Cardiac muscle cell (in vitro differentiated cells and primary cell): ENCODE measurements around the gene ETHE1. TPM values are rescaled to one million over a fixed set of nuclear protein-coding genes. Genes with fewer than 3 reads are reported as not detected.
"Not testable (repeated sequence)": the region's sequence is repeated elsewhere in the genome, so short reads cannot be mapped to it uniquely, and the experiment has no call there.

Experiments
- DNase-seq, 2 donors: peaks; one replicate each; pipeline versions ENCODE4 v3.0.0 to v3.0.0-alpha.2; 2010 to 2017; ENCODE audit warnings: low read depth in 1 of 2, low spot score in 1 of 2
- H3K27ac ChIP-seq: fragments of 200-600 bp; sonication (generic); 2 replicates; pipeline ENCODE4 v1.5.1; 2016
- H3K27me3 ChIP-seq: fragments of 200-600 bp; sonication (generic); 2 replicates; pipeline ENCODE4 v1.6.0; 2016; ENCODE audit warnings: control low read depth
- H3K36me3 ChIP-seq: fragments of 200-600 bp; sonication (generic); 2 replicates; pipeline ENCODE4 v1.5.1; 2016; ENCODE audit warnings: control low read depth
- H3K4me1 ChIP-seq: fragments of 200-600 bp; sonication (generic); 2 replicates; pipeline ENCODE4 v1.8.1; 2017; ENCODE audit warnings: low read depth, mild to moderate bottlenecking, mixed run types
- H3K4me3 ChIP-seq: fragments of 200-600 bp; sonication (generic); 2 replicates; pipeline ENCODE4 v1.5.1; 2016; ENCODE audit warnings: mild to moderate bottlenecking
- H3K9me3 ChIP-seq: fragments of 200-600 bp; sonication (generic); 2 replicates; pipeline ENCODE4 v1.5.1; 2017; ENCODE audit warnings: low read depth, mild to moderate bottlenecking, control low read depth
- polyA plus RNA-seq: library from polyadenylated mRNA; unstranded; fragments of >200 nt; fragmentation: Nextera tagmentation; extraction: Ambion mirVana; gene quantifications from 2 replicates; pipeline ENCODE4 v1.2.1, GENCODE V29; 2016
- total RNA-seq: library from RNA; depleted of rRNA; stranded (reverse); fragments of >200 nt; gene quantifications from 2 replicates; pipeline ENCODE4 v1.2.3, GENCODE V29; 2016
- TF ChIP-seq, protein P1 (sequence below): IDR thresholded peaks from 2 replicates; pipeline ENCODE4 v1.5.1; 2012; ENCODE audit warnings: low read depth, mild to moderate bottlenecking, low read length

The ETHE1 gene
- total and polyA plus RNA-seq, 2 experiments from 2014 or later = 31.6 to 35.0 TPM

DNA sequence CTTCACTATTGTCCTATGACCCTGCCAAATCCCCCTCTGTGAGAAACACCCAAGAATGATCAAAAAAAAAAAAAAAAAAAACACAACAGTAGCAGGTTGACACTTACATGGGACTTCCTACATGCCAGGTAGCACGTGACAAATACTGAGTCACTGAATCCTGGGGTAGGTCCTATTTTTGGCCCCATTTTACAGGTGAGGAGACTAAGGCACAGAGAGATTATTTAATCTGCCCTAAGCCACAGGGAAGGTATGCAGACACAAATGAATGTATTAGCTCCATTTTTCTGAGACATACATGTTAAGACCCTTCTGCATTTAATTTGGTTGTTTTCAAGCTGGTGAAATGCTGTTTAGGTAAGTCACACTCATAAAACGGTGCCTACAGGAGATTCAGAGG is 21.7 kb upstream of the ETHE1 start:
- Histone ChIP-seq H3K36me3 (peaks cover 42% of the 10 kb centered on the region), H3K4me1 (no peaks in the 10 kb centered on the region), H3K27me3 (no peaks in the 10 kb centered on the region), H3K27ac (no peak overlapping the region), H3K4me3 (no peak overlapping the region), H3K9me3 (no peaks in the 10 kb centered on the region)
- DNase-seq = no peak
- TF ChIP-seq, protein P1, sequence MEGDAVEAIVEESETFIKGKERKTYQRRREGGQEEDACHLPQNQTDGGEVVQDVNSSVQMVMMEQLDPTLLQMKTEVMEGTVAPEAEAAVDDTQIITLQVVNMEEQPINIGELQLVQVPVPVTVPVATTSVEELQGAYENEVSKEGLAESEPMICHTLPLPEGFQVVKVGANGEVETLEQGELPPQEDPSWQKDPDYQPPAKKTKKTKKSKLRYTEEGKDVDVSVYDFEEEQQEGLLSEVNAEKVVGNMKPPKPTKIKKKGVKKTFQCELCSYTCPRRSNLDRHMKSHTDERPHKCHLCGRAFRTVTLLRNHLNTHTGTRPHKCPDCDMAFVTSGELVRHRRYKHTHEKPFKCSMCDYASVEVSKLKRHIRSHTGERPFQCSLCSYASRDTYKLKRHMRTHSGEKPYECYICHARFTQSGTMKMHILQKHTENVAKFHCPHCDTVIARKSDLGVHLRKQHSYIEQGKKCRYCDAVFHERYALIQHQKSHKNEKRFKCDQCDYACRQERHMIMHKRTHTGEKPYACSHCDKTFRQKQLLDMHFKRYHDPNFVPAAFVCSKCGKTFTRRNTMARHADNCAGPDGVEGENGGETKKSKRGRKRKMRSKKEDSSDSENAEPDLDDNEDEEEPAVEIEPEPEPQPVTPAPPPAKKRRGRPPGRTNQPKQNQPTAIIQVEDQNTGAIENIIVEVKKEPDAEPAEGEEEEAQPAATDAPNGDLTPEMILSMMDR = no peak

DNA sequence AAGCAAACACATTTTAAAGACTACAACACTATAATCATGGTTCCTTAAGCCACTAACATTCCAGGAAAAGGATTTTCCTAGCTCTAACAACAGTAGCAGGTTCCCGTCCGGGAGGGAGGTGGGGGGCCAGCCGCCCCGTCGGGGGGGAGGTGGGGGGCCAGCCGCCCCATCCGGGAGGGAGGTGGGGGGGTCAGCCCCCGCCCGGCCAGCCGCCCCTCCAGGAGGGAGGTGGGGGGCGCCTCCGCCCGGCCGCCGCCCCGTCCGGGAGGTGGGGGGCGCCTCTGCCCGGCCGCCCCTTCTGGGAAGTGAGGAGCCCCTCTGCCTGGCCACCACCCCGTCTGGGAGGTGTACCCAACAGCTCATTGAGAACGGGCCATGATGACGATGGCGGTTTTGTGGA is 20.9 kb upstream of the ETHE1 start:
- not testable (repeated sequence) for H3K4me3 ChIP-seq, H3K27me3 ChIP-seq, H3K9me3 ChIP-seq, H3K27ac ChIP-seq, DNase-seq, H3K4me1 ChIP-seq
- peaks cover 44% of the 10 kb centered on the region for H3K36me3 ChIP-seq

DNA sequence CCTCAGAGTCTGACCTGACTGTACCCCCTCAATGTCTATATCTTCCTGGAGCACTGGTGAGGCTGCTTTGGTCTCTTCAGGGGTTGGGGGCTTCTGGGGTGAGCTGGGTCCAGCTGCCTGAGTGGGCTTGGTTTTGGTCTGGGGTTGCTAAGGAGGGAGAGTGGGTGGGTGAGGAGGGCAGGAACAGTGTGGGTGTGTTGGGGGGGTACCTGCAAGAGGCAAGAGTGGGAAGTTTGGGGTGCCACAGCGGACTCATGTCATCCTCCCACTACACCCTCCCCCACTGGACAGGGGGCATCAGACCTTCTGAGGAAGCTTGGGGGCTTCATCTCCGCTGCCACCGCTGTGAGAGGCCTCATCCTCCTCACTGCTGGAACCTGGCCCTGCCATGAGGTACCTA is 19.6 kb upstream of the ETHE1 start:
- no peak overlapping the region for H3K4me3 ChIP-seq
- TF ChIP-seq, protein P1 = no peak
- no peaks in the 10 kb centered on the region for H3K9me3 ChIP-seq
- H3K4me1 ChIP-seq = no peaks in the 10 kb centered on the region
- no peaks in the 10 kb centered on the region for H3K27me3 ChIP-seq
- H3K36me3 ChIP-seq = peaks cover 45% of the 10 kb centered on the region
- DNase-seq = no peak
- no peak overlapping the region for H3K27ac ChIP-seq

DNA sequence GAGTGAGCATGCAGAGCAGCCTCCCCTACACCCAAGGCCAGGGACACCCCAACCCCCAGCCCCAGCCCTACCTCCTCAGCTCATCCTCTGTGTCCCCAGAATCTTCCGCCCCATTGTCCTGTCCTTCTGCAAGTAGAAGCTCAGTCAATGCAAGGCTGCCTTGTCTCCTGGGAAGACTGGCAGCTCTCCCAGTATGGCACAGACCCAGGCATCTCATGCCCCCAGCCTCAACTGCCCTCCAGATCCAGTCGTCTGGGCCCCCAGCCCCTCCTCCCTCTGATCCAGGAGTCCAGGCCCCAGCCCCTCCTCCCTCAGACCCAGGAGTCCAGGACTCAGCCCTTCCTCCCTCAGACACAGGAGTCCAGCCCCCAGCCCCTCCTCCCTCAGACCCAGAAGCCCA is 19.0 kb upstream of the ETHE1 start:
- TF ChIP-seq, protein P1 = no peak
- no peaks in the 10 kb centered on the region for H3K4me1 ChIP-seq
- no peaks in the 10 kb centered on the region for H3K9me3 ChIP-seq
- DNase-seq = no peak
- H3K27me3 ChIP-seq = no peaks in the 10 kb centered on the region
- H3K27ac ChIP-seq = no peak overlapping the region
- no peak overlapping the region for H3K4me3 ChIP-seq
- peaks cover 43% of the 10 kb centered on the region for H3K36me3 ChIP-seq

DNA sequence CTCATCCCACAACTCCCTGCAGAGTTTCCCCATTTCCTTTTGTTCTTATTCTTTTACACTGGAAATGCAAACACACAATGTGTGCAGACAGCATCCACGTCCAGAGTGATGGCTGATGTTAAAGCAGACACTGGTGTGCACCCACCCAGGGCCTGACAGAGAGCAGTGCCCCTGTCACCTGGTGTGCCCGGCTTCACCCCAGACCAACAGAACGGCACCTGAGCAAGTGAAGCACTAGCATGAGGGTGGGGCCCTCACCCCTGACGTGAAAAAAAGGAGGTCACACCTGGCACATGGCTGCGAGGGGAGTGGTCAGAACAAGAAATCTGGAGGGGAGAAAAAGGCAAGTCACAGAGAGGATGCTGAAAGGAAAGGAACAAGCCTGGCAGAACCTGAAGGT is 18.3 kb upstream of the ETHE1 start:
- H3K4me3 ChIP-seq = no peak overlapping the region
- peaks cover 38% of the 10 kb centered on the region for H3K36me3 ChIP-seq
- DNase-seq = no peak
- no peak overlapping the region for H3K27ac ChIP-seq
- H3K4me1 ChIP-seq = no peaks in the 10 kb centered on the region
- no peaks in the 10 kb centered on the region for H3K27me3 ChIP-seq
- H3K9me3 ChIP-seq = no peaks in the 10 kb centered on the region
- TF ChIP-seq, protein P1 = no peak

DNA sequence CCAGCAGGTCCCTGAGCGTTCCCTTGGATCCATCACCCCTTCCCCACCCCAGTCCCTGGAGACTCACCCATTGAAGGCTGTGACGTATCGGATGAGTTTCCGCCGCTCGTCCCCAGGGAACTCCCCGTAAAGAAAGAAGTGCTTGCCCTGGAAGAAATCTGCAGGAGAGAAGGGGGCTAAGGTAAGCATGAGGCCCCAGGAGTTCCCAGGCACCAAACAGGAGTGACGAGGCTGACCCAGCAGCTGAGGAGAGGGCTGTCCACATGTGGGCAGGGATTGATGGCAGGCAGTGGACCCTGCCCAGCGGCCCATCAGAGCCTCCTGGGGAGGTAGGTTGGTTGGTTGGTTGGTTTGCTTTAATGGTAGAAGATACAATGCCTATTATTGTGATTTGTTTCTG is 17.1 kb upstream of the ETHE1 start:
- peaks cover 33% of the 10 kb centered on the region for H3K36me3 ChIP-seq

More for the DNA sequence above, 17.1 kb upstream of the ETHE1 start:
- DNase-seq = no peak
- H3K27me3 ChIP-seq = no peaks in the 10 kb centered on the region
- TF ChIP-seq, protein P1 = no peak
- no peak overlapping the region for H3K4me3 ChIP-seq
- no peaks in the 10 kb centered on the region for H3K9me3 ChIP-seq
- H3K27ac ChIP-seq = no peak overlapping the region
- H3K4me1 ChIP-seq = no peaks in the 10 kb centered on the region
